WTC11 (cell line): Measurements from ENCODE around the gene DNAAF1. TPM values are rescaled to one million over a fixed set of nuclear protein-coding genes. Genes with fewer than 3 reads are reported as not detected.

Experiments
- ATAC-seq: fragments of 200-7000 bp; cut with Tn5 transposase; 2 replicates; pipeline ENCODE4 v1.10.0; 2021; ENCODE audit warnings: mild to moderate bottlenecking, moderate library complexity
- CTCF ChIA-PET: fragments of 300-600 bp; sonication (Branson Sonifier 250); formaldehyde crosslinking; loops from one replicate; lab custom pipeline; 2021; ENCODE audit warnings: antibody characterized with exemption; lab: Charles Lee
- POLR2A ChIA-PET: fragments of 350-600 bp; sonication (Branson Sonifier 250); formaldehyde crosslinking; loops from one replicate; lab custom pipeline; 2021; ENCODE audit warnings: antibody characterized with exemption; lab: Charles Lee
- DNase-seq: peaks from one replicate; pipeline ENCODE4 v3.0.0; 2021; ENCODE audit warnings: low spot score
- H3K27ac Mint-ChIP-seq: 2 replicates; pipeline ENCODE4 v1.8.0; 2021; ENCODE audit warnings: mixed read lengths
- H3K27me3 Mint-ChIP-seq: 2 replicates; pipeline ENCODE4 v1.8.0; 2021; ENCODE audit warnings: low read depth, mild to moderate bottlenecking, moderate library complexity, mixed read lengths
- H3K36me3 Mint-ChIP-seq: 2 replicates; pipeline ENCODE4 v1.8.0; 2021; ENCODE audit warnings: mixed read lengths
- H3K4me1 Mint-ChIP-seq: 2 replicates; pipeline ENCODE4 v1.8.0; 2022; ENCODE audit warnings: mixed read lengths
- H3K4me3 Mint-ChIP-seq: 2 replicates; pipeline ENCODE4 v1.8.0; 2021; ENCODE audit warnings: mild to moderate bottlenecking, moderate library complexity, mixed read lengths
- H3K9me3 Mint-ChIP-seq: 2 replicates; pipeline ENCODE4 v1.8.0; 2021; ENCODE audit warnings: mixed read lengths
- CBFB ChIP-seq: sonication (generic); formaldehyde crosslinking; IDR thresholded peaks from 2 replicates; pipeline ENCODE4 v1.8.1; 2022; ENCODE audit warnings: mild to moderate bottlenecking, low read depth, missing genetic modification reagents
- CREB1 ChIP-seq: sonication (generic); formaldehyde crosslinking; IDR thresholded peaks from 2 replicates; pipeline ENCODE4 v1.8.0; 2023; ENCODE audit warnings: mild to moderate bottlenecking, missing genetic modification reagents
- GRHL2 ChIP-seq: fragments of 250-450 bp; sonication (Bioruptor Pico); IDR thresholded peaks from 2 replicates; pipeline ENCODE4 v1.8.0; 2022; ENCODE audit warnings: mild to moderate bottlenecking, moderate library complexity; ENCODE audit not compliant: insufficient replicate concordance, severe bottlenecking
- GTF2I ChIP-seq: fragments of 250-450 bp; sonication (Bioruptor Pico); conservative IDR thresholded peaks from 2 replicates; pipeline ENCODE4 v1.4.0; 2021; ENCODE audit warnings: mild to moderate bottlenecking
- IRF2 ChIP-seq: sonication (generic); formaldehyde crosslinking; IDR thresholded peaks from 2 replicates; pipeline ENCODE4 v1.8.0; 2022; ENCODE audit warnings: low read depth, missing genetic modification reagents, borderline replicate concordance
- MYBL2 ChIP-seq: sonication (generic); formaldehyde crosslinking; IDR thresholded peaks from 2 replicates; pipeline ENCODE4 v1.8.1; 2023; ENCODE audit warnings: mild to moderate bottlenecking, moderate library complexity, missing genetic modification reagents
- NR1H2 ChIP-seq: sonication (generic); formaldehyde crosslinking; IDR thresholded peaks from 2 replicates; pipeline ENCODE4 v1.9.0; 2021; ENCODE audit warnings: mild to moderate bottlenecking, moderate library complexity, missing genetic modification reagents
- SMAD4 ChIP-seq: sonication (generic); formaldehyde crosslinking; IDR thresholded peaks from 2 replicates; pipeline ENCODE4 v1.8.0; 2022; ENCODE audit warnings: mild to moderate bottlenecking, missing genetic modification reagents
- TEAD1 ChIP-seq: sonication (generic); formaldehyde crosslinking; IDR thresholded peaks from 2 replicates; pipeline ENCODE4 v1.8.0; 2022; ENCODE audit warnings: mild to moderate bottlenecking, missing genetic modification reagents
- ZNF219 ChIP-seq: sonication (generic); formaldehyde crosslinking; IDR thresholded peaks from 2 replicates; pipeline ENCODE4 v1.8.0; 2023; ENCODE audit warnings: missing genetic modification reagents, mild to moderate bottlenecking, borderline replicate concordance
- ZNF396 ChIP-seq: fragments of 250-450 bp; sonication (Bioruptor Pico); IDR thresholded peaks from 2 replicates; pipeline ENCODE4 v1.8.0; 2021; ENCODE audit warnings: mild to moderate bottlenecking, moderate library complexity, borderline replicate concordance
- total RNA-seq: library from RNA; stranded (reverse); gene quantifications from 3 replicates; pipeline ENCODE4 v1.2.3, GENCODE V29; 2021
- TF ChIP-seq, protein P1 (sequence below): fragments of 250-450 bp; sonication (Bioruptor Pico); IDR thresholded peaks from 2 replicates; pipeline ENCODE4 v1.9.0; 2021; ENCODE audit warnings: mild to moderate bottlenecking, borderline replicate concordance
- TF ChIP-seq, protein P2 (sequence below): sonication (generic); formaldehyde crosslinking; IDR thresholded peaks from 2 replicates; pipeline ENCODE4 v1.8.1; 2023; ENCODE audit warnings: mild to moderate bottlenecking, missing genetic modification reagents
- TF ChIP-seq, protein P3 (sequence below): sonication (generic); formaldehyde crosslinking; IDR thresholded peaks from 2 replicates; pipeline ENCODE4 v1.8.1; 2022; ENCODE audit warnings: low read depth, missing genetic modification reagents, borderline replicate concordance
- TF ChIP-seq, protein P4 (sequence below): sonication (generic); formaldehyde crosslinking; IDR thresholded peaks from 2 replicates; pipeline ENCODE4 v1.8.1; 2022; ENCODE audit warnings: mild to moderate bottlenecking, moderate library complexity, missing genetic modification reagents
- TF ChIP-seq, protein P5 (sequence below): sonication (generic); formaldehyde crosslinking; IDR thresholded peaks from 2 replicates; pipeline ENCODE4 v1.8.0; 2022; ENCODE audit warnings: missing genetic modification reagents
- TF ChIP-seq, protein P6 (sequence below): fragments of 250-450 bp; sonication (Bioruptor Pico); IDR thresholded peaks from 2 replicates; pipeline ENCODE4 v1.9.0; 2021; ENCODE audit warnings: moderate library complexity, mild to moderate bottlenecking, inconsistent platforms, borderline replicate concordance
- TF ChIP-seq, protein P7 (sequence below): sonication (generic); formaldehyde crosslinking; conservative IDR thresholded peaks from 2 replicates; pipeline ENCODE4 v1.8.1; 2023; ENCODE audit warnings: mild to moderate bottlenecking, low read depth, missing genetic modification reagents, moderate library complexity

The DNAAF1 gene
- total RNA-seq, 1 experiment from 2014 or later = 0.20 TPM

DNA sequence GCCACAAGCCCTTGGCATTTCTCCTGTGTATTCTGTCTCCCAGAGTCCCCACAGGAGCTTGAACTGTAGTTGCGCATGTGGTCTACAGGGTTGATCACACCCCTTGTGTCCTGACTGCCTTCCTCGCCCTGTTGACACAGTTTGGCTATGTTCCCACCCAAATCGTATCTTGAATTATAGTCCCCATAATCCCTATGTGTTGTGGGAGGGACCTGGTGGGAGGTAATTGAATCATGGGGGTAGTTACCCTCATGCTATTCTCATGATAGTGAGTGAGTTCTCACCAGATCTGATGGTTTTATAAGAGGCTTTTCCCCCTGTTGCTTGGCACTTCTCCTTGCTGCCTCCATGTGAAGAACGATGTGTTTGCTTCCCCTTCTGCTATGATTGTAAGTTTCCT lies 67.0 kb downstream of the DNAAF1 start:
- ATAC-seq = no peak
- Mint-ChIP-seq H3K4me3 (no peak overlapping the region), H3K27me3 (no peaks in the 10 kb centered on the region), H3K4me1 (peaks cover 4% of the 10 kb centered on the region), H3K9me3 (peaks cover 3% of the 10 kb centered on the region; the same call in 1 of the 2 replicates), H3K36me3 (no peaks in the 10 kb centered on the region), H3K27ac (no peak overlapping the region)
- POLR2A ChIA-PET = no interaction called here
- CTCF ChIA-PET = interaction anchor here (0.6 to 1.2 kb wide), 2 partner anchors 24 to 25 kb away, joined by 3 to 5 read pairs; partner anchors contain the start of gene TAF1C
- TF ChIP-seq, protein P1, sequence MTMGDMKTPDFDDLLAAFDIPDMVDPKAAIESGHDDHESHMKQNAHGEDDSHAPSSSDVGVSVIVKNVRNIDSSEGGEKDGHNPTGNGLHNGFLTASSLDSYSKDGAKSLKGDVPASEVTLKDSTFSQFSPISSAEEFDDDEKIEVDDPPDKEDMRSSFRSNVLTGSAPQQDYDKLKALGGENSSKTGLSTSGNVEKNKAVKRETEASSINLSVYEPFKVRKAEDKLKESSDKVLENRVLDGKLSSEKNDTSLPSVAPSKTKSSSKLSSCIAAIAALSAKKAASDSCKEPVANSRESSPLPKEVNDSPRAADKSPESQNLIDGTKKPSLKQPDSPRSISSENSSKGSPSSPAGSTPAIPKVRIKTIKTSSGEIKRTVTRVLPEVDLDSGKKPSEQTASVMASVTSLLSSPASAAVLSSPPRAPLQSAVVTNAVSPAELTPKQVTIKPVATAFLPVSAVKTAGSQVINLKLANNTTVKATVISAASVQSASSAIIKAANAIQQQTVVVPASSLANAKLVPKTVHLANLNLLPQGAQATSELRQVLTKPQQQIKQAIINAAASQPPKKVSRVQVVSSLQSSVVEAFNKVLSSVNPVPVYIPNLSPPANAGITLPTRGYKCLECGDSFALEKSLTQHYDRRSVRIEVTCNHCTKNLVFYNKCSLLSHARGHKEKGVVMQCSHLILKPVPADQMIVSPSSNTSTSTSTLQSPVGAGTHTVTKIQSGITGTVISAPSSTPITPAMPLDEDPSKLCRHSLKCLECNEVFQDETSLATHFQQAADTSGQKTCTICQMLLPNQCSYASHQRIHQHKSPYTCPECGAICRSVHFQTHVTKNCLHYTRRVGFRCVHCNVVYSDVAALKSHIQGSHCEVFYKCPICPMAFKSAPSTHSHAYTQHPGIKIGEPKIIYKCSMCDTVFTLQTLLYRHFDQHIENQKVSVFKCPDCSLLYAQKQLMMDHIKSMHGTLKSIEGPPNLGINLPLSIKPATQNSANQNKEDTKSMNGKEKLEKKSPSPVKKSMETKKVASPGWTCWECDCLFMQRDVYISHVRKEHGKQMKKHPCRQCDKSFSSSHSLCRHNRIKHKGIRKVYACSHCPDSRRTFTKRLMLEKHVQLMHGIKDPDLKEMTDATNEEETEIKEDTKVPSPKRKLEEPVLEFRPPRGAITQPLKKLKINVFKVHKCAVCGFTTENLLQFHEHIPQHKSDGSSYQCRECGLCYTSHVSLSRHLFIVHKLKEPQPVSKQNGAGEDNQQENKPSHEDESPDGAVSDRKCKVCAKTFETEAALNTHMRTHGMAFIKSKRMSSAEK (CRISPR knock-in tag) = no peak
- TF ChIP-seq NR1H2 (no peak), SMAD4 (CRISPR knock-in tag) (no peak), CREB1 (CRISPR knock-in tag) (no peak), ZNF219 (CRISPR knock-in tag) (no peak), ZNF396 (CRISPR knock-in tag) (no peak), GRHL2 (no peak), MYBL2 (CRISPR knock-in tag) (no peak), GTF2I (CRISPR knock-in tag) (no peak)
- TF ChIP-seq, protein P2, sequence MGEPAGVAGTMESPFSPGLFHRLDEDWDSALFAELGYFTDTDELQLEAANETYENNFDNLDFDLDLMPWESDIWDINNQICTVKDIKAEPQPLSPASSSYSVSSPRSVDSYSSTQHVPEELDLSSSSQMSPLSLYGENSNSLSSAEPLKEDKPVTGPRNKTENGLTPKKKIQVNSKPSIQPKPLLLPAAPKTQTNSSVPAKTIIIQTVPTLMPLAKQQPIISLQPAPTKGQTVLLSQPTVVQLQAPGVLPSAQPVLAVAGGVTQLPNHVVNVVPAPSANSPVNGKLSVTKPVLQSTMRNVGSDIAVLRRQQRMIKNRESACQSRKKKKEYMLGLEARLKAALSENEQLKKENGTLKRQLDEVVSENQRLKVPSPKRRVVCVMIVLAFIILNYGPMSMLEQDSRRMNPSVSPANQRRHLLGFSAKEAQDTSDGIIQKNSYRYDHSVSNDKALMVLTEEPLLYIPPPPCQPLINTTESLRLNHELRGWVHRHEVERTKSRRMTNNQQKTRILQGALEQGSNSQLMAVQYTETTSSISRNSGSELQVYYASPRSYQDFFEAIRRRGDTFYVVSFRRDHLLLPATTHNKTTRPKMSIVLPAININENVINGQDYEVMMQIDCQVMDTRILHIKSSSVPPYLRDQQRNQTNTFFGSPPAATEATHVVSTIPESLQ = no peak
- TF ChIP-seq, protein P3, sequence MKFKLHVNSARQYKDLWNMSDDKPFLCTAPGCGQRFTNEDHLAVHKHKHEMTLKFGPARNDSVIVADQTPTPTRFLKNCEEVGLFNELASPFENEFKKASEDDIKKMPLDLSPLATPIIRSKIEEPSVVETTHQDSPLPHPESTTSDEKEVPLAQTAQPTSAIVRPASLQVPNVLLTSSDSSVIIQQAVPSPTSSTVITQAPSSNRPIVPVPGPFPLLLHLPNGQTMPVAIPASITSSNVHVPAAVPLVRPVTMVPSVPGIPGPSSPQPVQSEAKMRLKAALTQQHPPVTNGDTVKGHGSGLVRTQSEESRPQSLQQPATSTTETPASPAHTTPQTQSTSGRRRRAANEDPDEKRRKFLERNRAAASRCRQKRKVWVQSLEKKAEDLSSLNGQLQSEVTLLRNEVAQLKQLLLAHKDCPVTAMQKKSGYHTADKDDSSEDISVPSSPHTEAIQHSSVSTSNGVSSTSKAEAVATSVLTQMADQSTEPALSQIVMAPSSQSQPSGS (CRISPR knock-in tag) = no peak
- TF ChIP-seq, protein P4, sequence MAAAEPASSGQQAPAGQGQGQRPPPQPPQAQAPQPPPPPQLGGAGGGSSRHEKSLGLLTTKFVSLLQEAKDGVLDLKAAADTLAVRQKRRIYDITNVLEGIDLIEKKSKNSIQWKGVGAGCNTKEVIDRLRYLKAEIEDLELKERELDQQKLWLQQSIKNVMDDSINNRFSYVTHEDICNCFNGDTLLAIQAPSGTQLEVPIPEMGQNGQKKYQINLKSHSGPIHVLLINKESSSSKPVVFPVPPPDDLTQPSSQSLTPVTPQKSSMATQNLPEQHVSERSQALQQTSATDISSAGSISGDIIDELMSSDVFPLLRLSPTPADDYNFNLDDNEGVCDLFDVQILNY (CRISPR knock-in tag) = no peak
- DNase-seq = no peak

DNA sequence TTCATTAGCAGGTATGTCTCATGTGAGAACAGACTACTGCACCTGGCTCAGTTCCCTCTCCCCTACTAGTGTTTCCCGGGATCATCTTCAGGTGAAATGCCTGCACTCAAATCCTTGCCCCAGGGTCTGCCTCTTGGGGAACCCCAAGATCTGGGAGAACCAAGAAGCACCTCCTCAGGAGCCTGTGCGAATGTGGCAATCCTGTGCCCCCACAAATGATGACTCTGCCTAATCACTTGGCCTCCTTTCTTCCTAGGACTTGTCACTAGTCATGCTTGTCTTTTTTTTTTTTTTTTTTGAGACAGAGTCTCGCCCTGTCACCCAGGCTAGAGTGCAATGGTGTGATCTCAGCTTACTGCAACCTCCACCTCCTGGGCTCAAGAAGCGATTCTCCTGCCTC lies 67.5 kb downstream of the DNAAF1 start:
- H3K27me3 Mint-ChIP-seq = no peaks in the 10 kb centered on the region
- CTCF ChIA-PET = interaction anchor here (0.7 kb wide), 1 partner anchor 217 kb away, joined by 3 read pairs; no protein-coding TSS in a partner anchor
- peaks cover 3% of the 10 kb centered on the region; the same call in 1 of the 2 replicates for H3K9me3 Mint-ChIP-seq
- TF ChIP-seq CBFB (CRISPR knock-in tag) (no peak), TEAD1 (CRISPR knock-in tag) (no peak), IRF2 (CRISPR knock-in tag) (no peak)
- TF ChIP-seq, protein P5, sequence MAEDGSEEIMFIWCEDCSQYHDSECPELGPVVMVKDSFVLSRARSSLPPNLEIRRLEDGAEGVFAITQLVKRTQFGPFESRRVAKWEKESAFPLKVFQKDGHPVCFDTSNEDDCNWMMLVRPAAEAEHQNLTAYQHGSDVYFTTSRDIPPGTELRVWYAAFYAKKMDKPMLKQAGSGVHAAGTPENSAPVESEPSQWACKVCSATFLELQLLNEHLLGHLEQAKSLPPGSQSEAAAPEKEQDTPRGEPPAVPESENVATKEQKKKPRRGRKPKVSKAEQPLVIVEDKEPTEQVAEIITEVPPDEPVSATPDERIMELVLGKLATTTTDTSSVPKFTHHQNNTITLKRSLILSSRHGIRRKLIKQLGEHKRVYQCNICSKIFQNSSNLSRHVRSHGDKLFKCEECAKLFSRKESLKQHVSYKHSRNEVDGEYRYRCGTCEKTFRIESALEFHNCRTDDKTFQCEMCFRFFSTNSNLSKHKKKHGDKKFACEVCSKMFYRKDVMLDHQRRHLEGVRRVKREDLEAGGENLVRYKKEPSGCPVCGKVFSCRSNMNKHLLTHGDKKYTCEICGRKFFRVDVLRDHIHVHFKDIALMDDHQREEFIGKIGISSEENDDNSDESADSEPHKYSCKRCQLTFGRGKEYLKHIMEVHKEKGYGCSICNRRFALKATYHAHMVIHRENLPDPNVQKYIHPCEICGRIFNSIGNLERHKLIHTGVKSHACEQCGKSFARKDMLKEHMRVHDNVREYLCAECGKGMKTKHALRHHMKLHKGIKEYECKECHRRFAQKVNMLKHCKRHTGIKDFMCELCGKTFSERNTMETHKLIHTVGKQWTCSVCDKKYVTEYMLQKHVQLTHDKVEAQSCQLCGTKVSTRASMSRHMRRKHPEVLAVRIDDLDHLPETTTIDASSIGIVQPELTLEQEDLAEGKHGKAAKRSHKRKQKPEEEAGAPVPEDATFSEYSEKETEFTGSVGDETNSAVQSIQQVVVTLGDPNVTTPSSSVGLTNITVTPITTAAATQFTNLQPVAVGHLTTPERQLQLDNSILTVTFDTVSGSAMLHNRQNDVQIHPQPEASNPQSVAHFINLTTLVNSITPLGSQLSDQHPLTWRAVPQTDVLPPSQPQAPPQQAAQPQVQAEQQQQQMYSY (CRISPR knock-in tag) = no peak
- TF ChIP-seq, protein P4 (CRISPR knock-in tag) = no peak
- TF ChIP-seq, protein P6, sequence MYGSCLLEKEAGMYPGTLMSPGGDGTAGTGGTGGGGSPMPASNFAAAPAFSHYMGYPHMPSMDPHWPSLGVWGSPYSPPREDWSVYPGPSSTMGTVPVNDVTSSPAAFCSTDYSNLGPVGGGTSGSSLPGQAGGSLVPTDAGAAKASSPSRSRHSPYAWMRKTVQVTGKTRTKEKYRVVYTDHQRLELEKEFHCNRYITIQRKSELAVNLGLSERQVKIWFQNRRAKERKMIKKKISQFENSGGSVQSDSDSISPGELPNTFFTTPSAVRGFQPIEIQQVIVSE (CRISPR knock-in tag) = no peak
- TF ChIP-seq, protein P7, sequence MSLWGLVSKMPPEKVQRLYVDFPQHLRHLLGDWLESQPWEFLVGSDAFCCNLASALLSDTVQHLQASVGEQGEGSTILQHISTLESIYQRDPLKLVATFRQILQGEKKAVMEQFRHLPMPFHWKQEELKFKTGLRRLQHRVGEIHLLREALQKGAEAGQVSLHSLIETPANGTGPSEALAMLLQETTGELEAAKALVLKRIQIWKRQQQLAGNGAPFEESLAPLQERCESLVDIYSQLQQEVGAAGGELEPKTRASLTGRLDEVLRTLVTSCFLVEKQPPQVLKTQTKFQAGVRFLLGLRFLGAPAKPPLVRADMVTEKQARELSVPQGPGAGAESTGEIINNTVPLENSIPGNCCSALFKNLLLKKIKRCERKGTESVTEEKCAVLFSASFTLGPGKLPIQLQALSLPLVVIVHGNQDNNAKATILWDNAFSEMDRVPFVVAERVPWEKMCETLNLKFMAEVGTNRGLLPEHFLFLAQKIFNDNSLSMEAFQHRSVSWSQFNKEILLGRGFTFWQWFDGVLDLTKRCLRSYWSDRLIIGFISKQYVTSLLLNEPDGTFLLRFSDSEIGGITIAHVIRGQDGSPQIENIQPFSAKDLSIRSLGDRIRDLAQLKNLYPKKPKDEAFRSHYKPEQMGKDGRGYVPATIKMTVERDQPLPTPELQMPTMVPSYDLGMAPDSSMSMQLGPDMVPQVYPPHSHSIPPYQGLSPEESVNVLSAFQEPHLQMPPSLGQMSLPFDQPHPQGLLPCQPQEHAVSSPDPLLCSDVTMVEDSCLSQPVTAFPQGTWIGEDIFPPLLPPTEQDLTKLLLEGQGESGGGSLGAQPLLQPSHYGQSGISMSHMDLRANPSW (CRISPR knock-in tag) = no peak

More for the DNA sequence above, 67.5 kb downstream of the DNAAF1 start:
- ATAC-seq = no peak
- POLR2A ChIA-PET = no interaction called here
- H3K36me3 Mint-ChIP-seq = no peaks in the 10 kb centered on the region
- H3K4me1 Mint-ChIP-seq = peaks cover 4% of the 10 kb centered on the region
- no peak for DNase-seq
- H3K4me3 Mint-ChIP-seq = no peak overlapping the region
- no peak overlapping the region for H3K27ac Mint-ChIP-seq
